Endothelial cell of umbilical vein (primary cell): ENCODE data around the gene PIAS2. TPM values are rescaled to one million over a fixed set of nuclear protein-coding genes. Genes with fewer than 3 reads are reported as not detected.

Source experiments
- BruUV-seq: library from RNA; stranded (reverse); fragments of 400-500 nt; replicated peaks from 2 replicates; lab custom pipeline; 2021; lab: Mats Ljungman, UMichigan
- CTCF ChIA-PET: fragments of 300-600, 350-600 bp; sonication (Branson Sonifier 250); formaldehyde crosslinking; loops from one replicate; lab custom pipeline; 2021; ENCODE audit warnings: antibody characterized with exemption, inconsistent platforms; lab: Charles Lee
- POLR2A ChIA-PET: fragments of 300-600, 350-600 bp; sonication (Branson Sonifier 250); formaldehyde crosslinking; loops from one replicate; lab custom pipeline; 2021; ENCODE audit warnings: antibody characterized with exemption, inconsistent platforms; lab: Charles Lee
- DNase-seq: peaks from one replicate; pipeline ENCODE4 v3.0.0-alpha.2; 2011; ENCODE audit warnings: low read depth, low spot score
- FAIRE-seq: peaks from 2 replicates; lab custom pipeline; 2011; peaks lifted over from hg19 to GRCh38; lab: Jason Lieb, UNC
- H2AFZ ChIP-seq: 2 replicates; pipeline ENCODE4 v1.6.0; 2012; ENCODE audit warnings: low read depth, low read length, control low read depth, inconsistent platforms
- H3K27ac ChIP-seq: 2 replicates; pipeline ENCODE4 v1.5.1; 2011; ENCODE audit warnings: low read depth, mild to moderate bottlenecking, control low read depth, low read length, moderate library complexity; ENCODE audit not compliant: insufficient read depth
- H3K27me3 ChIP-seq, 2 experiments: 2 replicates each; pipeline versions ENCODE4 v1.6.0 to v1.6.1; 2011; ENCODE audit warnings: low read length in 2 of 2, mixed read lengths in 1 of 2; ENCODE audit not compliant: control insufficient read depth in 2 of 2, insufficient read depth in 2 of 2
- H3K36me3 ChIP-seq, 2 experiments: 2 replicates in 1 of 2; 3 replicates in 1 of 2; pipeline ENCODE4 v1.5.1; 2011; ENCODE audit warnings: low read length in 2 of 2, mild to moderate bottlenecking in 1 of 2, moderate library complexity in 1 of 2; ENCODE audit not compliant: control insufficient read depth in 2 of 2, insufficient read depth in 2 of 2; ENCODE audit errors: extremely low read depth in 1 of 2
- H3K4me1 ChIP-seq: 3 replicates; pipeline ENCODE4 v1.5.1; 2011; ENCODE audit warnings: mild to moderate bottlenecking, low read length; ENCODE audit not compliant: control insufficient read depth, insufficient read depth; ENCODE audit errors: extremely low read depth
- H3K4me2 ChIP-seq: 2 replicates; pipeline ENCODE4 v1.6.1; 2011; ENCODE audit warnings: low read length, control low read depth, mixed read lengths; ENCODE audit not compliant: insufficient read depth
- H3K4me3 ChIP-seq, 3 experiments: fragments of 200-600 bp in 1 of 3; sonication (generic), shearing (Covaris generic) in 1 of 3; replicated peaks in 1 of 3; 2 replicates each; pipeline ENCODE4 v1.5.1; 2011 to 2016; ENCODE audit warnings: control low read depth in 3 of 3, low read length in 3 of 3, mild to moderate bottlenecking in 2 of 3, inconsistent platforms in 1 of 3, low read depth in 1 of 3, moderate library complexity in 1 of 3; ENCODE audit not compliant: insufficient read depth in 1 of 3
- H3K79me2 ChIP-seq: 2 replicates; pipeline ENCODE4 v1.6.0; 2012; ENCODE audit warnings: low read length, inconsistent platforms; ENCODE audit not compliant: control insufficient read depth, insufficient read depth
- H3K9ac ChIP-seq: replicated peaks from 2 replicates; pipeline ENCODE3; 2011; ENCODE audit warnings: low read length, control low read depth; ENCODE audit not compliant: insufficient read depth; ENCODE audit errors: extremely low read depth
- H3K9me1 ChIP-seq: replicated peaks from 3 replicates; pipeline ENCODE4 v1.6.0; 2011; ENCODE audit warnings: mild to moderate bottlenecking, low read length; ENCODE audit not compliant: control insufficient read depth, insufficient read depth; ENCODE audit errors: extremely low read depth
- H3K9me3 ChIP-seq: replicated peaks from 2 replicates; pipeline ENCODE4 v1.5.1; 2012; ENCODE audit warnings: low read length, inconsistent platforms; ENCODE audit not compliant: control insufficient read depth, insufficient read depth
- H4K20me1 ChIP-seq: replicated peaks from 2 replicates; pipeline ENCODE3; 2011; ENCODE audit warnings: mild to moderate bottlenecking, low read length; ENCODE audit not compliant: control insufficient read depth, insufficient read depth; ENCODE audit errors: extremely low read depth
- CTCF ChIP-seq, 2 donors: IDR thresholded peaks; 1 replicate in 1 of 2; 2 replicates in 1 of 2; pipeline ENCODE4 v1.5.1; 2011; ENCODE audit warnings: low read length in 2 of 2, mild to moderate bottlenecking in 2 of 2, moderate library complexity in 2 of 2, control low read depth in 1 of 2, inconsistent platforms in 1 of 2, low read depth in 1 of 2; ENCODE audit not compliant: insufficient read depth in 1 of 2; ENCODE audit errors: extremely low read depth in 1 of 2
- EZH2 ChIP-seq: IDR thresholded peaks from 2 replicates; pipeline ENCODE4 v1.6.1; 2012; ENCODE audit warnings: borderline replicate concordance, low read depth, mild to moderate bottlenecking, moderate library complexity, low read length, inconsistent platforms; ENCODE audit not compliant: severe bottlenecking
- FOS ChIP-seq: IDR thresholded peaks from 2 replicates; pipeline ENCODE4 v1.6.1; 2011; ENCODE audit warnings: mild to moderate bottlenecking, low read length, moderate library complexity, borderline replicate concordance; ENCODE audit not compliant: insufficient read depth
- GATA2 ChIP-seq: IDR thresholded peaks from 2 replicates; pipeline ENCODE4 v1.7.0; 2011; ENCODE audit warnings: low read depth, mild to moderate bottlenecking, moderate library complexity, mixed read lengths, low read length; ENCODE audit not compliant: insufficient read length, insufficient read depth
- JUN ChIP-seq: IDR thresholded peaks from 2 replicates; pipeline ENCODE4 v1.6.1; 2011; ENCODE audit warnings: borderline replicate concordance, low read depth; ENCODE audit not compliant: insufficient read length, insufficient read depth
- MAX ChIP-seq: IDR thresholded peaks from 2 replicates; pipeline ENCODE4 v1.6.1; 2011; ENCODE audit not compliant: insufficient read depth, insufficient read length
- MYC ChIP-seq: IDR thresholded peaks from one replicate; pipeline ENCODE4 v1.6.1; 2011; ENCODE audit warnings: mild to moderate bottlenecking, low read depth, low read length
- POLR2A ChIP-seq: IDR thresholded peaks from 2 replicates; pipeline ENCODE4 v1.6.1; 2012; ENCODE audit warnings: low read depth, mild to moderate bottlenecking, control low read depth, low read length
- POLR2AphosphoS5 ChIP-seq: IDR thresholded peaks from 2 replicates; pipeline ENCODE4 v1.6.1; 2012; ENCODE audit warnings: low read depth, mild to moderate bottlenecking, control low read depth, low read length, moderate library complexity; ENCODE audit not compliant: insufficient read depth
- dilution Hi-C: fragments of 300-500 bp; cut with MboI; formaldehyde crosslinking; loops from one replicate; pipeline ENCODE4 v1.15.0; 2019; ENCODE audit warnings: low sequenced_read_pairs; ENCODE audit not compliant: extremely low pct_ligation_motif_present
- intact Hi-C: fragments of 100-400 bp; cut with micrococcal nuclease; formaldehyde crosslinking; loops from one replicate; pipeline ENCODE4 v1.10.0; 2022
- polyA plus RNA-seq, 4 experiments: library from polyadenylated mRNA; depleted of rRNA in 3 of 4; stranded (reverse) in 3 of 4; unstranded in 1 of 4; fragments of >200 nt; gene quantifications; 2 replicates each; pipeline versions ENCODE4 v1.2.1 to v1.2.3, GENCODE V29; 2011 to 2012; ENCODE audit warnings: missing spikeins in 1 of 4
- total RNA-seq: library from RNA; stranded (reverse); gene quantifications from 2 replicates; pipeline ENCODE4 v1.2.3, GENCODE V29; 2021

The PIAS2 gene
- total and polyA plus RNA-seq, 2 donors (not counting 3 experiments of a cell fraction or from before 2014, with no cell fraction given): 7.0 to 34.3 TPM

GRCh38 chr18:46843372-46843771, 73.9 kb downstream of the PIAS2 start:
- H4K20me1 ChIP-seq: no peaks in the 10 kb centered on the region
- dilution Hi-C loops (no loop called here), intact Hi-C loops (no loop called here)
- H3K27ac ChIP-seq: no peak overlapping the region
- no peaks in the 10 kb centered on the region for H3K4me1 ChIP-seq
- no peak overlapping the region for H3K9ac ChIP-seq
- no peaks in the 10 kb centered on the region for H3K36me3 ChIP-seq
- no peak overlapping the region for H3K4me3 ChIP-seq
- ChIA-PET CTCF (interaction anchor here (1.4 kb wide), 1 partner anchor 106 kb away, joined by 5 read pairs; no protein-coding TSS in a partner anchor), POLR2A (no interaction called here)
- DNase-seq (no peak), FAIRE-seq (no peak)
- no peaks in the 10 kb centered on the region for H3K9me1 ChIP-seq
- no peaks in the 10 kb centered on the region for H3K27me3 ChIP-seq
- H3K4me2 ChIP-seq: no peak overlapping the region
- no TSS peak for BruUV-seq
- H3K9me3 ChIP-seq: no peaks in the 10 kb centered on the region
- TF ChIP-seq FOS (no peak), JUN (no peak), MAX (no peak), EZH2 (no peak), POLR2A (no peak), POLR2AphosphoS5 (no peak), MYC (no peak)
- no peak overlapping the region for H2AFZ ChIP-seq
- no peaks in the 10 kb centered on the region for H3K79me2 ChIP-seq

DNA sequence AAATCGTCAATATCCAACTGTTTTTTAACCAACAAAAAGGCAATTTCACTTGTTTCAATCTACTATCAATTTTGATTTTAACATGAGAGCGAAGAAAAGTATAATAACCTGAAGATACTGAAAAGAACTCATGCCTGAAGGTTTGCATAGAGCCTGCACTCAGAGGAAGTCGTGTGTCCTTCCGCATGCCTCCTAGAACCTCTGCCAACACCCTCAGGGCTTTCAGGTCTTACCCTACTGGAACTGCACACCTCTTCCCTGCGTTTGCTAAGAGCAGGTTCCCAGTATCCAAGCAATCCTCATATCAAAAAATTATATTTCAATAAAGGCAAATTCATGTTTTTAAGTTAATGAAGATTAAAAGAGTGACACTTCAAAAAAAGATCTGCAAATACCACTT, 74.7 kb downstream of the PIAS2 start:
- dilution Hi-C loops: no loop called here
- FAIRE-seq: no peak
- H3K9me1 ChIP-seq: no peaks in the 10 kb centered on the region

More for the DNA sequence above, 74.7 kb downstream of the PIAS2 start:
- no peak for DNase-seq
- TF ChIP-seq POLR2A (no peak), GATA2 (no peak), EZH2 (no peak), POLR2AphosphoS5 (no peak), MYC (no peak), MAX (no peak), JUN (no peak), CTCF (IDR thresholded peaks at IDR 0.05; ENCODE audit: extremely low read depth in 1 of 2, insufficient read depth in 1 of 2, low read depth in 1 of 2, low read length in 2 of 2) (no peak), FOS (no peak)
- Histone ChIP-seq H3K27ac (no peak overlapping the region), H3K4me2 (no peak overlapping the region), H3K4me3 (no peak overlapping the region), H3K9ac (no peak overlapping the region), H2AFZ (no peak overlapping the region), H3K9me3 (no peaks in the 10 kb centered on the region), H4K20me1 (no peaks in the 10 kb centered on the region), H3K79me2 (no peaks in the 10 kb centered on the region), H3K27me3 (no peaks in the 10 kb centered on the region), H3K4me1 (no peaks in the 10 kb centered on the region), H3K36me3 (no peaks in the 10 kb centered on the region)
- intact Hi-C loops: no loop called here
- ChIA-PET CTCF (no interaction called here), POLR2A (no interaction called here)
- no TSS peak for BruUV-seq
